ENCODE measurements around the gene HLCS.

HLCS gene

DNA sequence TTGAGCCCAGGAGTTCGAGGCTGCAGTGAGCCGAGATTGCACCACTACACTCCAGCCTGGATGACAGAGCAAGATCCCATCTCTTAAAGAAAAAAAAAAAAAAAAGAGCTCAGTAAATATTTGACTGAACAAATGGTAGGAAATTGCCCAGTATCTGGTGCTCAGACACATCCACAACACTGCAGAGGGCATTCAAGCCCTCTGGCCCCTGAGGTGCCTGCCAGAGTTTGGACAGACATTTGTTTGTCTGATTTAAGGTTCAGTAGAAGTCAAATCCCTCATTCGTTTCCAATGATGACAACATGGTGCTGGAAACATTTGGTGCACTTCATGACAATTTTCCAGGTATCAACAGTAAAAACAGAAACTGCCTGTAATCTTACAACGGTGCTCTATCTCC is 86.6 kb downstream of the HLCS start:
- no peak for DNase-seq

DNA sequence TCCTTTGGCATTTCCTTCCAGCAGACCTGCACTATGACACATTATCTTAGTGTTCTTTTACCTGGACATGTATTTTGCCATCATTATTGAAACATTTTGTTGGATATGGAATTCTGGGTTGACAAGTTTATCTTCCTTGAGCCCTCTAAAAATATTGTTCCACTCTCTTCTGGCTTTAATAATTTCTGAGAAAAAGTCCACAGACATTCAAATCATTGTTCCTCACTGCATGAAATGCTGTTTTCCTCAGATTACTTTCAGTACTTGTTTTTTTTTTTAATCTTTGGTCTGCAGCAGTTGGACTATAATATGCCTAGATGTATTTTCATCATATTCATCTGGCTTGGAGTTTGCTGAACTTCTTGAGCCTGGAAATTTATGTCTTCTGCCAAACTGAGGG is 88.7 kb downstream of the HLCS start:
- DNase-seq: no peak

DNA sequence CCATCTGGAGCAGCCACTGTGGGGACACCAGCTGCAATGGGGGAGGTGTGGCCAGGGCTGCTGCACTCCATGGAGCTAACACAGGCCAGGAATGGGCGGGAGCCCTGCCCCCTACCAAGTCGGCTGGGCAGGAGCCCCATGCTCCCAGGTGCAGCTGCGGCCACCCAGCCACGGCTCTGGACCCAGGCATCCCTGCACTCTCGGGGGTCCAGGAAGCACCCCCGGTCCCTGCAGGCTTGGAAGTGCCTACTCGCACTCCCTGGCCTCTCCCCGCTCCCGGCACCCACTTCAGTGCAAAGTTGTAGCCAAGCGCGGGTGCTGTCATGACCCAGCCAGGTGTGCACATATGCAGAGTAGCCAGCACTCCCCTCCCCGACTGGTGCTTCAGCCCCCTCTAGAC is 91.8 kb downstream of the HLCS start:
- no peak for DNase-seq

DNA sequence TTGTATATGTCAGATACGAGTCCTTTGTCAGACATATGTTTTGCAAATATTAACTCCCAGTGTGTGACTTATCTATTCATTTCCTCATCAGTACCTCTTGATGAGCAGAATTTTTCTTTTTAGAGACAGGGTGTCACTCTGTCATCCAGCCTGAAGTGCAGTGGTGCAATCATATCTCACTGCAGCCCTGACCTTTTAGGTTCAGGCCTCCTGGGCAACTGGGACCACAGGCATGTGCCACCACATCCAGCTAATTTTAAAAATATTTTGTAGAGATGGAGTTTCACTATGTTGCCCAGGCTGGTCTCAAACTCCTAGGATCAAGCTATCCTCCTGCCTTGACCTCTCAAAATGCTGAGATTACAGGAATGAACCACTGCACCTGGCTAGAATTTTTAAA is 93.0 kb downstream of the HLCS start:
- DNase-seq: no peak

DNA sequence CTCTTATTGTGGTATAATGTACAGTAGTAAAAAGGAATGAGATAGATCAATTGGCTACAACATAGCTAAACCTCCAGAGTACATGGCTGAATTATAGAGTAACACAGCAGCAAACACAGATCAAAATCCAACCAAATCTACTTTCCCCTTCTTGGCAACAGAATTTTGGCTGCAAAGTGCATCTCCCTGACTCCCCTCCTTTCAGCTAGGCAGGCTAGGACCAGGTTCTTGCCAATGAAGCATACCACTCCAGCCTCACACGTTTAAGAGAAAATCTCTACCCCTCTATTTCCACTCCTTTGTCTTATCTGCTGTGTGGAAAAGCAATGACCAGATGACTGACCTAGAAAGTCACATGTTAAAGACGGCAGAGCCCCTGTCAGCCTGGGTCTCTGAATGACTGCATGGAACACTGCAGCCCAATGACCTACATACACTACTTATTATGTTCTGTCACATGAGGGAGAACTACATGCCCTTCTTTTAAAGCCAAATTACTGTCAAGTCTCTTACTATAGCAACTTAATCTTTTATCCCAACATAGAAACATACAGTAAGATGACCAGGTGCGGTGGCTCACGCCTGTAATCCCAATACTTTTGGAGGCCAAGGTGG is 99.1 kb downstream of the HLCS start:
- DNase-seq: no peak

DNA sequence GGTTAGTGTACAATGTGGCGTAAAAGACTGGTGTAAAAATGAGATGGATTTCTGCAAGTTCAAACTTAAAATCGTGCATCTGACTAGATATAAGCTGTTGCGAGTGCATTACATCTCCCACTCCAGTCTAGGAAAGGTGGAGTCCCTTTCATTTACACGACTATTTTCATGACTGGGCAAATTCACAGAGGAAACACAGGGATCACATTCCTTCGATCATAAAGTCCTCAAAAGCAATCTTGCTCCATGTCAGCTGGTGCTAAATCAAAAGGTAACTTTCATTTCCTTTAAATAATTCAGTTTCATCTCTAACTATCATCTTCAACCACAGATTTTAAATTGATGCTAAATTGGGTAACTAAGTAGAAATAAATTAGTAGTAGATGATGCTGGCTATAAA is 100.0 kb downstream of the HLCS start:
- no peak for DNase-seq

DNA sequence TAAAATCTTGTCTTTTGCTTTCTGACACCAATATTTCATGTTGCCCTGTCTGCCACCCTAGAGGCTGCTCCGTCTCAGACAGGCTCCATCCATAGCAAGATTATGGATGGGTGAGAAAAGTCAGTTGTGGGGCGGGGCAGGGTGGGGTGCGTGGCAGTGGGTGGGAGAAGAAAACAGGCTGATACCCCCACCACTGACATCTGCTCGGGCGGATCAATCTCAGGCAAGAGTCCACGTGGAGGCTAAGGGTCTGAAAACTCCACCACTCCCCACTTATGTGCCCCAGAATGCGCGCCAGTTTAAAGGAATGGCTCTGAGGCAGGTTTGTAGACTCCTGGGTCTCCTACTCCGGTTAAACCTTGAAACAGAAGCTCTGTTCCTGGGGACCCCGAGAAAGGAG is 101.5 kb downstream of the HLCS start:
- no peak for DNase-seq

DNA sequence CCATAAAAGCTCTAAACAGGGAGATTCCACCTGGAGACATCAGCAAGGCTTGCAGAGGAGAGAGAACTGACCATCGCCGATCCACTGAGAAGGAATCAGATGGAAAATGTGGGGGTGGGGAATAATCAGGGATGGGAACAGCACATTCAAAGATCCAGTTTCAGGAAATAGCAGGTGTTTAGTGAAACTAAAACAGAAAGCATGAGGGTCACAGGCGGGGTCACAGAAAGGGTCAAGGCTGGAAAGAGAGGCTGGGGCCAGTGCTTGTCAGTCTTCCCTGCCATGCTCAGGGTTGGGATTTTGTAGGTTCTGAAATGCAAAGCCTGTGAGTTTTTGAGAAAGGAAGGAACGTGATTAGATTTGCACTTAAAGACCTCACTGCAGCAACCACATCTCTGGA is 103.2 kb downstream of the HLCS start:
- no peak for DNase-seq

DNA sequence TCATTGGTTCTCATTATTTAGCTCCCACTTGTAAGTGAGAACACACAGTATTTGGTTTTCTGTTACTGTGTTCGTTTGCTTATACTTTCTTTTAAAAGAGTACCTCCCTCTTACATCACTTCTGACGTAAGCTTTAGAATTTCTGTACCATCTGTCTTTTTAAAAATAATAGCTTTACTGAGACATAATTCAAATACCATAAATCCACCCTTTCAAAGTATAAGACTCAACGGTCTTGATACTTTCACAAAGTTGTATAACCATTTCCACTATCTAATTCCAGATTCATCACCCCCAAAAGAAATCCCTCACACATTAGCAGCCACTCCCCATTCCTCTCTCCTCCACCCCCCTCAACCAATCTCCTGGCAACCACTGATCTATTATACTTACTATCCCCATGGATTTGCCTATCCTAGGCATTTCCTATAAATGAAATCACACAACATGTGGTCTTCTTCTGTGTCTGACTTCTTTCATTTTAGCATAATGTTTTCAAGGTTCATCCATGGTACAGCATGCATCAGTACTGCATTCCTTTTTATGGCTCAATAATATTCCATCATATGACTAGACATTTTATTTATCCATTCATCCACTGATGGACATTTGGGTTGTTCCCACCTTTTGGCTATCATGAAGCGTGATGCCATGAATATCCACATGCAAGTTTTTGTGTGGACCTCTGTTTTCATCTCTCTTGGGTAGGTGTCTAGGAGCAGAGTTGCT is 104.7 kb downstream of the HLCS start:
- DNase-seq: no peak

DNA sequence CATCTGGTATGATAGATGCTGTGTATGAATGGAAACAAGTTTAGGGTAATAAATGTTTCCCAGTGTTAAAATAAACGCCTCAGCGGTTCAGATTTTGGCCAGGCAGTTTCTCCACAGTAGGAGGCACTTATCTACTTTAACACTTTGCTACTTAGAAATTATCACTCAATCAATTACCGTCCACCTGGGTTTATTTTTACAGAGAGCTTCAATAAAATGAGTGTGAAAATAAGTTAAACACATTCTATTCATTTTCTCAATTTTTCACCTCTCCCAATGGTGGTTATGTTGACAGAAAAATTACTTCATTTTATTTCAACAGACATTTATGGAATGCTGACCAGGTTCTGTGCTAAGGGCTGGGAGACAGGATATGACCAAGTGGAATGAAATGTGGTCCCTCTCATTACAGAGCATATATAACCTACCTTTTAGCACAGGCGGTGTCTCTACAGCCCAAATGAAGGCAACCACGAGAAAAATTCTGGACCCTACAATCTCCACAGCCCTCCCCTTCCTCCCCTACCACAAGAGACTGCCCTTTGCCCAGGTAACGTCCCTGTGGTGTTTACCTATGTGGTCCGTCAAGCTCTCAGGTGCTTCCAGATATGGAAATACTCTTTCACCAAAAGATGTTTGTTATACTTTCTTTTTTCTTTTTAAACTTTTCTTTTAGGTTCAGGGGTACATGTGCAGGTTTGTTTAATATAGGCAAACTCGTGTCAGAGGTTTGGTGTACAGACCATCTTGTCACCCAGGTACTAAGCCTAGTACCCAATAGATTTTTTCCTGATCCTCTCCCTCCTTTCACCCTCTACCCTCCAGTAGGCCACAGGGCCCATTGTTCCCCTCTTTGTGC is 105.5 kb downstream of the HLCS start:
- no peak for DNase-seq

DNA sequence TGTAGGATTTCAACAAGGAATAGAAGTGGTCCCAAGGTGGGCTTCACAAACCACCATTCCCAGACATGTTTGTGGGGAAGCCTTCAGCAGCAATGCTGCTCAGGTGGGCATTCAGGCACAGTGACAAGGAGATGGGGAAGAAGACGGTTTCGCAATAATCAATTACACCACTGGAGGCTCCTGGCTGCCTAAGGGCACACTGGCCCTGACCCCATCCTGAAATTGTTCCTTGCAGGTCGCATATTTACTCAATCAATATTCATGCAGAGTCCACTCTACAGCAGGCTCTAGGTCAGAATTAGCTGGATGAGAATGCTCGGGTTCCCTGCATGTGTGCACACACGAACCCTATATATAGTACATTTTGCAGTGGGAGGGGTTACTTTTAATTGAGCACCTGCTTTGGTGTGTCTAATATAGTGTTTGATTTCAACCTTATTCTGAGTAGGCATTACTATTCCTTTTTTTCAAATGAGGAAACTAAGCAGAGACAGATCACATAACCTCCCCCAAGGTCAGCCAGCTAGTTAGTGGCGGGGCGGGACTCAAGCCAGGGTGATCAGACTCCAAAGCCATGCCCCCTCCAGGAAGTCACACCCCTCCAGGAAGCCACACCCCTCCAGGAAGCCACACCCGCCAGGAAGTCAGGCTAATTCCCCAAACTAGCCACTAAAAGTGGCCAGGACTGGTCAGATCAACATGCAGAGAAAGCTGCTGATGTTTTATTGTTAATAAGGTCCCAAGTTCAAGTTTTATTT is 106.5 kb downstream of the HLCS start:
- peak; percentile 15 for DNase-seq

DNA sequence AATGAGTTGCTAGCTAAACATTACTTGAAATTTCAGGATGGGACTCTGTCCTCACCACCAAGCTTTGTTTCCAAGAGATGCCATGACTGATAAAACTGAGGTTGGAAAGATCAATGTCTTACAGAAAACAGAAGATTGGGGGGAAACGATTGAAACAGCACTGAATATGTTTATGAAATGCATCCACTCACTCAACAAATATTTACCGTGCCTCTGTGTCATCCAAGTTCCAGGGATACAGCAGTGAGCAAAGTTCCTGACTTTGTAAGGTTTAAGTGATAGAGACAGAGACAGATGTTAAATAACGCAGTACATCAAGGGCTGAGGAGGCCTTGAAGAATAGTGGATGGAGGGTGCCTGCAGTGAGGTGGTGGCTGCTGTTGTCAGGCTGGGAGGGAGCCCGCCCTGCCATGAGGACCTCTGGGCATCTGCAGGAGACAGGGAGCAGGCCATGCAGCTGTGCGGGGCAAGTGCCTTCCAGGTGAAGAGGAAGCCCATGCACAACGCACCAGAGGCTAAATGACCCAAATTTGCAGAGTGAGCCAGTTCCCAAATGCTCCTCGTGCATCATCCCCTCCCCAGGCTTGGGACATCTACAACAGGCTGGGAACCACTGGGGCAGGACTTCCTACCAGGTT is 108.0 kb downstream of the HLCS start:
- no peak for DNase-seq

DNA sequence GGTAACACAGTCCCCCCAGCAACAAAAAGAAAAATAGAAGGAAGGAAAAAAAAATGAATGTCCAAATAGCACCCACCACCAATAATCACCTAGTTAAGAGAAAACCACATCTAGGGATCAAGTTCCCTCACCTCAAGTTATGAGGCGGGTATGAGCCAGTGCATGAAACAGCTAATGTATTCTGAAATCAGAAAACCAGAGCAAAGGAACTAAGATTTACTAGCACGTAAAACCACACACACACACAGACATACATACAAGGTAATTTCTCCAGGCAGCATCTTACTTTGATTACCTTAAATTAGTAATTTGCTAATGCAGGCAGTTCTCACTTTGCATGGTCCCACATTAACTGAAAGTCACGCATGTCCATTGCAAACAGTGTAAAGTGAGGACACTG is 109.8 kb downstream of the HLCS start:
- no peak for DNase-seq

DNA sequence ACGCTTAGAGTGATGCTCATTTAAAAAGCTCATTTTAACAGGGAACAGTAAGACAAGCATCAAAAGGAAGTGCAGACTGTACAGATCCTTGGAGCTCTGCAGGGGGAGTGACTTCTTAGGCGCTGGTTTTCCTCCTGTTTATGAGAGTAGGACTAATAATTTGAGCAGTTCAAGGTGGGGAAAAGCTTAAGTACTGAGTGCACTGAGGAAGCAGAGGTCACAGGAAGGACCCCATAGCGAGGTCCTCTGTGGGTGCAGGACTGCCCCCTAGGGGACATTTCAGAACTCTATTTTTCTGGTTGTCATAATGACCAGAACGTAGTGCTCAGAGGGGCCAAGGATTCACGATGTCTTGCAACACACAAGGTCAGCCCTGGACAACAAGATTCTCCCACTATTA is 112.1 kb downstream of the HLCS start:
- no peak for DNase-seq

DNA sequence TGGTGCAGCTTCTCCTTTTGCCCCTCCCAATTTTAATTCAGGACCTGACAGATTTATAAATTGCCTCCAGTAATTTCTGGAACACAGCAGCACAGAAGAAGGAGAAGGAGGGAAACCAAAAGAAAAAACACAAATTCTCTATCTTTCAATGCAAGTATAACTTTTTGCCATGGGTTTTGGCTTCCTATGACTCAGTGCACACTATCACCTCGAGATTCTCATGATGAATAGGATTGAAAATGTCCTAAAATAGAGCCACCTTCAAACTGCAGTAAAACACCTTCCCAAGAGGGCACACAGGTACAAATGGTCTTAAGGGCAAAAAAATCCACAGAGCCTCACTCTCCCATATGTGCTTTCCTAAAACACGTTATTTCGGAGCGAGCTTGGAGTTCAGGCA is 113.6 kb downstream of the HLCS start:
- DNase-seq: no peak

DNA sequence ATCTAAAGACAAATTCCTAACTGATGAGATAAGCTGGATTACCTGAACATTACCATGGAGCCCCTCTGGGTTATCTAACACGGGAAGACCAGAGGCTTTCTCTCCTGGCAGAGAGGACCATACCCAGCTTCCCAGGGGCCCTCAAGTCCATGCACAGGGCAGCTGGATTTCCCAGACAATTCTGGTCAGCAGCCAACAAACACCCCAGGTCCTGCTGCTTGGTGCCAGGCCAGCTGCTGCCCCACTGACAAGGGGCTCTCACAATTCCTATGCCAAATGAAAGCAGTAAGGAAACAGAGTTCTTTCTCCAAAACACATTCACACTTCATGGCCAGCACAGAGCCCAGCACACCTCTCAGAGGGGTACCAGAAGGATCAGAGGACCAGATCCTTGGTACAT is 114.2 kb downstream of the HLCS start:
- no peak for DNase-seq

DNA sequence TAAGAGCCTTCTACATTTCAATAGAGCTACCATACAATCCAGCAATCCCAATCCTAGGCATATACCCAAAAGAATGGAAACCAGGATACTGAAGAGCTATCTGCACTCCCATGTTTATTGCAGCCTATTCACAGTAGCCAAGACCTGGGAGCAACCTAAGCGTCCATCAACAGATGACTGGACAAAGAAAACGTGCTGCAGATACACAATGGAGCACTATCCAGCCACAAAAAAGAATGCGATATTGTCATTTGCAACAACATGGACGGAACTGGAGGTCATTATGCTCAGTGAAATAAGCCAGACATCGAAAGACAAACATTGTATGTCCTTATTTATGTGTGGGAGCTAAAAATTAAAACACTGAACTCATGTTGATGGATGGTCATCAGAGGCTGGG is 115.3 kb downstream of the HLCS start:
- no peak for DNase-seq

DNA sequence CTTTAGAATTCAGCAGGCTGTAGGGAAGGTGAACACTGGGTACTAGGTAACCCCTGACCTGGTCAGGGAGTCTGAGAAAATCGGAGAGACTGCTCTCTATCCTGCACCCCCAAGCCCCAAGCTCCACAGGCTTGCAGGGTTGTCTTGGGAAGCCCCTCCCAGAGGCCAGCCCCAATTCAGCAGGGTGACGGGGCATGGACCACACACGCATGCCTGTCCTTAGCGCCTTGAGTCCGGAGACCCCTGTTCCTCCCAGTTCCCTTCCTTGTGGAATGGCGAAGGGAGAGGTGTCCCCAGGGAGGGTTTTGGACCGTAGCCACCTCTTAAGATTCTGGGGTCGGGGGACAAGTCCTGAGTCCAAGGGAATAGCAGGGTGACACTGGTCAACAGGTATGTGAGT is 116.1 kb downstream of the HLCS start:
- DNase-seq: no peak

DNA sequence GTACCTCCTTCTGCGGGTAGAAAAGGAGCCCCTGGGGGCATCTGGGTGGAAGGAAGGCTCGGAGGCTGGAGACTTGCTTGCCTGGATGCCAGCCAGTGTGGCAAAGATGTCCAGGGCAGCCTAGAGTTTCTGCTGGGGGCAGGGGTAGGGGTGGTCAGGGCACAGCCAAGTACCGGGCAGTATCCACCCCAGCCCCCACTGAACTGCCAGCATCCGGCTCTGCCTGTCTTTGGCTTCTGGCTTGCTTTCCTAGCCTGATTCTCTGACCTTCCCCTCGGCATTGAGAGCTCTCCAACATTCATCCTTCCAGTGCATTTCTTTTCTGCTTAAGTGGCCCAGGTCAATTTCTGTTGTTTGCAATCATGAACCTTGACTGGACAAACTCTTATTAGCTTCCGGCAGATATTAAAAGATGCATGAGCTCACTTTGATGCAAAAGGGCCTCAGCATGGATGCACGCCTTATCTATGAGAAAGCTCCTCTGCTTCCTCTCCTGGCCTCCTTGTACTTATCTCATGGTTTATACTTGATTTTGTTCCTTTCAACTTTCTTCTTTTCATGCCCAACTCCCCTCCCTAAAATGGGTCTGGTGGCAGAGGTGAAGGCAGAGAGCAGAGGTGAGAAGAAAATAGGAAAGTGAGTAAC is 116.9 kb downstream of the HLCS start:
- no peak for DNase-seq

DNA sequence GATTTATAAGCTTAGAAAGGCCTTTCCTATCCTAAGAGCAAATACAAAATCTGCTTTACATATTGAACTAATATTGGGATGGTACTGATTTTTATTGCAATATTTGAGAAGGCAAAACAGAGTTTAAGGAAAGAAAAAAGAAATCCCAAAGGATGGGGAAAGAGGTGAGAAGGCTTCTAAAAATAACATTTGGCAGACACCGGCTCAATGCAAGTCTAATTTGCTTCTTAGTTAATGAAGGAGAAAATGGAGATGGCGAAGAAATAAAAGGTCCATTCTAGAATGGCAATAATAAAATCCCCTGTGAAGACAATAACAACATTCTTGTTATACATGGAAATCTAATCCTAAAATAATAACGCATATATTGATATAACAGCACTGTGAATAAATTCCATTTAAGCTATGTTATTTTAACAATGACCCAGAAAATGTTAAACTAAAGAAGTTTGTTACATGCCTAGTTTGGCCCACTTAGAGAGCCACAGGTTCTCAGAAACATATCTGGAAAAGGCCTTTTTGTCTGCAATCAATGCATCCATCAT is 117.7 kb downstream of the HLCS start:
- DNase-seq: no peak

DNA sequence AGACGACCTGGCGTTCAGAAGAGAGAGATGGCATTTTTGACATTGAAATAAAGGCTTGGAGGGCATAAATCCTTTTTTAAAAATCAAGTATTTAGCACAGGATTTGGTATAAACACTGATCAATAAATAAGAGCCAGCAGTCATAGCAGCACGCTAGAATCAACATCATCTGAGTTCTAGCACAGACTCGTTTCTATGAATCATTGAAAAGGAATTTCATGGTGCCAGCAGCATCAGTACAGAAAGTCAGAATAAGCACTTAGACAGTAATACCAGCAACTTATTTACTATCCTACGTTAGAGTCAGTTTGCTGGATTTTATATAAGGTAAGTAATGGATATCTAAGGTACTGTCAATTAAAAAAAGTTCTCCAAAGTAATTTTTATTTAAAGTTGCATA is 119.3 kb downstream of the HLCS start:
- DNase-seq: no peak

DNA sequence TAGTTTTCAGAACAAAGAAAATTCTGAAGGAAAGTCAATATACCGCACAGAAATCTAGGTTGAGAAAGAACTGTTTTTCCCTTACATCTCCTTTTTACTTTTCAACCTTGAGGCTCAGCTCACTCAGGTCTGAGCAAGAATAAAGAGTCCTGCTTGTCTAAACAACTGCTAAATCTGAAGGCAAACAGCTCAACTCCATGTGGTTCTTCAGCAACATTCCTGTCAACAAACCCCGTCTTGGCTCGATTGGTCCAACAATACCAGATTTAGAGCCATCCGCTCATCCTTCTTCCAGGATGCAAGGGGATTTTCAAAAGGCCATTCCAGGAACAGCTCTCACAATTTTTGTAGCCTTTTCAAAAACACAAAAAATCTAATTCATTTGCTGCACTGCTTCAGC is 119.8 kb downstream of the HLCS start:
- no peak for DNase-seq

Data from activated gamma-delta T cell treated with Interleukin-2 at 50 U/mL for 16 hours (primary cell).